Fibroblast of lung (primary cell): ENCODE data around the gene SPTBN5. TPM values are rescaled to one million over a fixed set of nuclear protein-coding genes. Genes with fewer than 3 reads are reported as not detected.

ENCODE experiments used
- DNase-seq, 2 donors: peaks; one replicate each; pipeline versions ENCODE4 v3.0.0 to v3.0.0-alpha.2; 2010; ENCODE audit warnings: low read depth in 2 of 2
- H2AFZ ChIP-seq: 2 replicates; pipeline ENCODE4 v1.5.1; 2012; ENCODE audit warnings: low read length, control low read depth, inconsistent platforms
- H3K27ac ChIP-seq: 2 replicates; pipeline ENCODE4 v1.5.1; 2011; ENCODE audit warnings: low read length, control low read depth; ENCODE audit not compliant: insufficient read depth
- H3K27me3 ChIP-seq: 2 replicates; pipeline ENCODE4 v1.5.1; 2011; ENCODE audit warnings: mild to moderate bottlenecking, low read length; ENCODE audit not compliant: control insufficient read depth, insufficient read depth
- H3K36me3 ChIP-seq: 2 replicates; pipeline ENCODE4 v1.5.1; 2011; ENCODE audit warnings: low read length; ENCODE audit not compliant: control insufficient read depth, insufficient read depth
- H3K4me1 ChIP-seq: 2 replicates; pipeline ENCODE4 v1.5.1; 2011; ENCODE audit warnings: low read length; ENCODE audit not compliant: control insufficient read depth, insufficient read depth; ENCODE audit errors: extremely low read depth
- H3K4me2 ChIP-seq: 2 replicates; pipeline ENCODE4 v1.5.1; 2011; ENCODE audit warnings: low read length, control low read depth; ENCODE audit not compliant: insufficient read depth; ENCODE audit errors: extremely low read depth
- H3K4me3 ChIP-seq, 4 experiments: fragments of 200-600 bp in 1 of 4; sonication (generic) in 1 of 4; replicated peaks in 1 of 4; 2 replicates each; pipeline ENCODE4 v1.5.1; 2011 to 2016; ENCODE audit warnings: low read length in 4 of 4, low read depth in 3 of 4, mild to moderate bottlenecking in 3 of 4, control low read depth in 2 of 4, inconsistent platforms in 1 of 4, mixed read lengths in 1 of 4; ENCODE audit not compliant: insufficient read depth in 1 of 4; ENCODE audit errors: control extremely low read depth in 1 of 4
- H3K79me2 ChIP-seq: 2 replicates; pipeline ENCODE4 v1.5.1; 2012; ENCODE audit warnings: mild to moderate bottlenecking, low read length, inconsistent platforms; ENCODE audit not compliant: control insufficient read depth, insufficient read depth
- H3K9ac ChIP-seq: 2 replicates; pipeline ENCODE4 v1.5.1; 2011; ENCODE audit warnings: mild to moderate bottlenecking, low read length, control low read depth; ENCODE audit not compliant: insufficient read depth
- H3K9me3 ChIP-seq: 2 replicates; pipeline ENCODE4 v1.5.1; 2012; ENCODE audit warnings: low read depth, low read length; ENCODE audit not compliant: control insufficient read depth, insufficient read depth
- H4K20me1 ChIP-seq: 2 replicates; pipeline ENCODE4 v1.5.1; 2011; ENCODE audit warnings: low read length; ENCODE audit not compliant: control insufficient read depth, insufficient read depth; ENCODE audit errors: extremely low read depth
- EZH2 ChIP-seq: IDR thresholded peaks from 2 replicates; pipeline ENCODE4 v1.5.1; 2012; ENCODE audit warnings: low read length, control low read depth, mild to moderate bottlenecking; ENCODE audit errors: missing control alignments
- polyA plus RNA-seq, 2 donors: library from polyadenylated mRNA; depleted of rRNA in 1 of 2; stranded (reverse) in 1 of 2; unstranded in 1 of 2; fragments of >200 nt; gene quantifications; 2 replicates each; pipeline ENCODE4 v1.2.1, GENCODE V29; 2011 to 2012; ENCODE audit warnings: missing spikeins in 1 of 2
- total RNA-seq: library from RNA; depleted of rRNA; stranded (reverse); fragments of >200 nt; gene quantifications from 2 replicates; pipeline ENCODE4 v1.2.1, GENCODE V29; 2014
- TF ChIP-seq, protein P1 (sequence below), 2 donors: IDR thresholded peaks in 1 of 2; conservative IDR thresholded peaks in 1 of 2; 1 replicate in 1 of 2; 2 replicates in 1 of 2; pipeline ENCODE4 v1.5.1; 2011 to 2012; ENCODE audit warnings: low read length in 2 of 2, control low read depth in 1 of 2, inconsistent platforms in 1 of 2, low read depth in 1 of 2, mild to moderate bottlenecking in 1 of 2

The SPTBN5 gene
- total and polyA plus RNA-seq, 2 donors (not counting 1 experiment from before 2014, with no cell fraction given): 0.43 to 0.66 TPM

DNA sequence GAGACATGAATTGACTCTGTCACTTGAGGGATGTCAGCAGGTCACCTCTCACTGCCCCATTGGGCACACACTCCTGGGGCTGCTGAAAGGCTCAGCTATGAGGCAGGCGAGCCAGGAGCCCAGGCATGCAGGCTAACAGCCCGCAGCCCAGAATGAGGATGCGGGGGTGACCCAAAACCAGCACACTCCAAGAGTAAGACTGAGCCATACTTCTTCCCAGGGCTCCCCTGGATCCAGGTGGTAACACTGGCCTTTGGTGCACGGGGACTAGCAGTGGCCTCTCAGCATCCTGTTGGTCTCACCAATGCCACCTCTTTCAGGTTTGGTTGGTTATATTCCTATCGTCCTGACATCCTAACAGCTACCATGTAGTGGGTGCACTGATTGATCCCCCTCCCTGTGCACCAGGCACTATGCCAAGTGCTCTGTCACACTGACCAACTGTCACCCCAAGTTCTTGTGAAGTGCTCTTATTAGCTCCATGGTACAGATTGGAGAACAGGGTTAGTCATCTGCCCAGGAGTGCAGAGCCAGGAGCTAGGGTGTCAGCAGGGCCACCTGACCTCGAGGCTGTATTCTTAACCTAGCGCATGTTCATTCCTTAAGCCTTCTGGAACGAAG lies 24.8 kb upstream of the SPTBN5 start:
- H3K4me1 ChIP-seq: peaks cover 18% of the 10 kb centered on the region
- peaks cover 6% of the 10 kb centered on the region for H3K36me3 ChIP-seq
- H3K27ac ChIP-seq: no peak overlapping the region
- no peak overlapping the region for H3K4me2 ChIP-seq
- no peaks in the 10 kb centered on the region for H3K9me3 ChIP-seq
- no peak for DNase-seq
- no peaks in the 10 kb centered on the region for H4K20me1 ChIP-seq
- no peak overlapping the region for H3K4me3 ChIP-seq
- H3K9ac ChIP-seq: no peak overlapping the region
- no peaks in the 10 kb centered on the region for H3K27me3 ChIP-seq
- H3K79me2 ChIP-seq: no peaks in the 10 kb centered on the region
- TF ChIP-seq, protein P1, sequence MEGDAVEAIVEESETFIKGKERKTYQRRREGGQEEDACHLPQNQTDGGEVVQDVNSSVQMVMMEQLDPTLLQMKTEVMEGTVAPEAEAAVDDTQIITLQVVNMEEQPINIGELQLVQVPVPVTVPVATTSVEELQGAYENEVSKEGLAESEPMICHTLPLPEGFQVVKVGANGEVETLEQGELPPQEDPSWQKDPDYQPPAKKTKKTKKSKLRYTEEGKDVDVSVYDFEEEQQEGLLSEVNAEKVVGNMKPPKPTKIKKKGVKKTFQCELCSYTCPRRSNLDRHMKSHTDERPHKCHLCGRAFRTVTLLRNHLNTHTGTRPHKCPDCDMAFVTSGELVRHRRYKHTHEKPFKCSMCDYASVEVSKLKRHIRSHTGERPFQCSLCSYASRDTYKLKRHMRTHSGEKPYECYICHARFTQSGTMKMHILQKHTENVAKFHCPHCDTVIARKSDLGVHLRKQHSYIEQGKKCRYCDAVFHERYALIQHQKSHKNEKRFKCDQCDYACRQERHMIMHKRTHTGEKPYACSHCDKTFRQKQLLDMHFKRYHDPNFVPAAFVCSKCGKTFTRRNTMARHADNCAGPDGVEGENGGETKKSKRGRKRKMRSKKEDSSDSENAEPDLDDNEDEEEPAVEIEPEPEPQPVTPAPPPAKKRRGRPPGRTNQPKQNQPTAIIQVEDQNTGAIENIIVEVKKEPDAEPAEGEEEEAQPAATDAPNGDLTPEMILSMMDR (conservative IDR thresholded peaks at IDR 0.05 in 1 of 2, IDR thresholded peaks at IDR 0.05 in 1 of 2; ENCODE audit: low read depth in 1 of 2, low read length in 2 of 2): no peak
- no peak for TF ChIP-seq EZH2
- H2AFZ ChIP-seq: no peak overlapping the region

DNA sequence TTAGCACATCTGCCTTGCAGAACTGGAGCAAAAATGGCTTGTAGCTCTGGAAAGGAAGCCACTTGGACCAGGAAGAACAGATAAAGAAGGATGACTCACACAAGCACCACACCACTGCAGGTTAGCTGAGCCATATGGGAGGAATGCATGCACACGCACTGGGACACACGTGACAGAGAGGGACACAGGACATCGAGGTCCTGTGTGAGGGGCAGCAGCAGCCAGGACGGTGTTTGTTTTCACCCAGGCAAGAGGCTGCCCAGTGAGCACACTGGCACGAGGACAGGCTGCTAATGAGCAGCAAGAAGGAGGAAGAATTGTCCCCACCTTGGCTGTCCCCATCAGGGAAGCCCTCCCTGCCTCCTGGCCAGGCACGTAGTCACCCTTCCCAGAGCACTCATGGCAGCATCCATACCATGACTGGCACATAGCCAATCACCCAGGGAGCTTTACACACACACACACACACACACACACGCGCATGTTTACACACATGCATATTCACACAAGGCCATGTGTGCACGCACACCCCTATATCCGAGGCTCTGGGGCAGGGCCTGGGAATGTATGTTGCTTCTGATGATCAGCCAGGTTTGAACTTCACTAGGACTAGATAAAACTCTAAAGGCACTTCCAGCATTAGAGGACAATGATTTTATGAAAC lies 24.0 kb upstream of the SPTBN5 start:
- Histone ChIP-seq H3K9ac (no peak overlapping the region), H3K4me1 (peaks cover 18% of the 10 kb centered on the region), H3K36me3 (peaks cover 6% of the 10 kb centered on the region), H3K79me2 (no peaks in the 10 kb centered on the region), H3K9me3 (no peaks in the 10 kb centered on the region), H4K20me1 (no peaks in the 10 kb centered on the region), H3K4me3 (no peak overlapping the region), H3K4me2 (no peak overlapping the region), H2AFZ (no peak overlapping the region), H3K27me3 (no peaks in the 10 kb centered on the region), H3K27ac (no peak overlapping the region)
- TF ChIP-seq EZH2: no peak
- TF ChIP-seq, protein P1 (conservative IDR thresholded peaks at IDR 0.05 in 1 of 2, IDR thresholded peaks at IDR 0.05 in 1 of 2; ENCODE audit: low read depth in 1 of 2, low read length in 2 of 2): no peak
- DNase-seq: peak; percentile 52 to 87

DNA sequence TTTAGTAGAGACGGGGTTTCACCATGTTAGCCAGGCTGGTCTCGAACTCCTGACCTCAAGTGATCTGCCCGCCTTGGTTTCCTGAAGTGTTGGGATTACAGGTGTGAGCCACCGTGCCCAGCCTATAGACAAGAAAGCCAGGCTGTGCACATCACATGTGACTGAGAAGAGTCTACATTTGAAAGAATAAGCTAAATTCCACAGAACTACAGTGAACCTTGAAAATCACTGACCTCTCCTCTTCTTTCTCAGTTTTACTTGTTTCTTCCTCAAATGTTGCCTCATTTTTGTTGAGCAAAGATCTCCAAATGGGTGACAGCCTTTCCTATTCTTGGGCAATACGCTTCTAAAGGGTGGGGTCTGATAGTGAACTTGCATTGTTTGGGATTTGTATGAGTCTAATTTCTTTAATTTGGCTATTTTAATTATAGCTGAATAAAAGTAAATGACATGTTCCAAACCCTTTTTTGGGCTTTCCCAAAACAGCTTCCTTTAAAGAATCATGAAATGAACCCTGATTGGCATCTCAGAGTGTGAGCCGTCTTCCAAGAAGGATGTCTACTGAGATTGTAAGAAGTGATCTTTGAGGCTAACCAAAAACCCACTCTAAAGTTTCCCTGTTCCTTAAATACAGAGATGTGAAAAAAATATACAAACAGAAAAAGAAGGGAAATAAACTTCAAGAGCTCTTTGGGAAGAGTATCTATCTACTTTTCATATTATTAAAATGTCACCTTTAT lies 21.6 kb upstream of the SPTBN5 start:
- H3K36me3 ChIP-seq: peaks cover 6% of the 10 kb centered on the region
- DNase-seq: no peak
- no peak overlapping the region for H2AFZ ChIP-seq

More for the DNA sequence above, 21.6 kb upstream of the SPTBN5 start:
- Histone ChIP-seq H3K9me3 (no peaks in the 10 kb centered on the region), H3K9ac (no peak overlapping the region), H3K79me2 (no peaks in the 10 kb centered on the region), H4K20me1 (no peaks in the 10 kb centered on the region), H3K4me2 (no peak overlapping the region), H3K27ac (no peak overlapping the region), H3K4me1 (peaks cover 9% of the 10 kb centered on the region), H3K4me3 (no peak overlapping the region), H3K27me3 (no peaks in the 10 kb centered on the region)
- no peak for TF ChIP-seq EZH2
- TF ChIP-seq, protein P1 (conservative IDR thresholded peaks at IDR 0.05 in 1 of 2, IDR thresholded peaks at IDR 0.05 in 1 of 2; ENCODE audit: low read depth in 1 of 2, low read length in 2 of 2): no peak
